ENCODE measurements around the gene TMEM233.

The TMEM233 gene

GRCh38 chr12:119692410-119692809 is 98.8 kb downstream of the TMEM233 start:
- H3K27ac ChIP-seq = no peak overlapping the region
- CTCF ChIA-PET = no interaction called here
- no peak for TF ChIP-seq CTCF (conservative IDR thresholded peaks at IDR 0.05; ENCODE audit: low read depth)
- POLR2A ChIA-PET (ENCODE audit: low non-redundant PET) = no interaction called here
- DNase-seq (ENCODE audit: low spot score) = no peak

Measured in RWPE1 (cell line).